PC-9 (cell line): ENCODE data around the gene FEV.

Experiments used
- CTCF ChIP-seq: fragments of 200-600 bp; sonication (generic); conservative IDR thresholded peaks from 2 replicates; pipeline ENCODE4 v1.6.1; 2017; ENCODE audit warnings: mixed run types, antibody characterized with exemption, mild to moderate bottlenecking, moderate library complexity
- EZH2 ChIP-seq: fragments of 200-600 bp; sonication (generic); IDR thresholded peaks from 2 replicates; pipeline ENCODE4 v1.8.0; 2017; ENCODE audit warnings: antibody characterized with exemption, low read depth

- TF ChIP-seq CTCF (no peak), EZH2 (no peak)
Observed at GRCh38 chr2:218963601-218964000, 21.4 kb downstream of the FEV start.
